Measurements from ENCODE around the gene DENND2A.

DNA sequence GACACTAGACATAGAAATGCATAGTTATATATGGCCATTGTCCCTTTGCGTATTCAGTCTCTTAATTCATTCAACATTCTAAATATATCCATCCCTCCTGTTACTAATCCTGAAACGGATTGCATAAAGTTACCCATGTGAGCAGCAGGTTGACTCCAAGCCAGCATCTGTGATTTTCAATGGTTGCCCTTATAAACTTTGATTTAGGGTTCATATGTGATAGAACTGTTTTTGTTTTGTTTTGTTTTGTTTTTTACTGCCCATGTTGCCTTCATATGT is 13.4 kb upstream of the DENND2A start:
- TF ChIP-seq CTCF (IDR thresholded peaks at IDR 0.05) (no peak), POLR2A (IDR thresholded peaks at IDR 0.05) (no peak), POLR2AphosphoS5 (IDR thresholded peaks at IDR 0.05) (no peak)
